ENCODE results near the gene ADAM10.

ADAM10 gene, protein sequence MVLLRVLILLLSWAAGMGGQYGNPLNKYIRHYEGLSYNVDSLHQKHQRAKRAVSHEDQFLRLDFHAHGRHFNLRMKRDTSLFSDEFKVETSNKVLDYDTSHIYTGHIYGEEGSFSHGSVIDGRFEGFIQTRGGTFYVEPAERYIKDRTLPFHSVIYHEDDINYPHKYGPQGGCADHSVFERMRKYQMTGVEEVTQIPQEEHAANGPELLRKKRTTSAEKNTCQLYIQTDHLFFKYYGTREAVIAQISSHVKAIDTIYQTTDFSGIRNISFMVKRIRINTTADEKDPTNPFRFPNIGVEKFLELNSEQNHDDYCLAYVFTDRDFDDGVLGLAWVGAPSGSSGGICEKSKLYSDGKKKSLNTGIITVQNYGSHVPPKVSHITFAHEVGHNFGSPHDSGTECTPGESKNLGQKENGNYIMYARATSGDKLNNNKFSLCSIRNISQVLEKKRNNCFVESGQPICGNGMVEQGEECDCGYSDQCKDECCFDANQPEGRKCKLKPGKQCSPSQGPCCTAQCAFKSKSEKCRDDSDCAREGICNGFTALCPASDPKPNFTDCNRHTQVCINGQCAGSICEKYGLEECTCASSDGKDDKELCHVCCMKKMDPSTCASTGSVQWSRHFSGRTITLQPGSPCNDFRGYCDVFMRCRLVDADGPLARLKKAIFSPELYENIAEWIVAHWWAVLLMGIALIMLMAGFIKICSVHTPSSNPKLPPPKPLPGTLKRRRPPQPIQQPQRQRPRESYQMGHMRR

DNA sequence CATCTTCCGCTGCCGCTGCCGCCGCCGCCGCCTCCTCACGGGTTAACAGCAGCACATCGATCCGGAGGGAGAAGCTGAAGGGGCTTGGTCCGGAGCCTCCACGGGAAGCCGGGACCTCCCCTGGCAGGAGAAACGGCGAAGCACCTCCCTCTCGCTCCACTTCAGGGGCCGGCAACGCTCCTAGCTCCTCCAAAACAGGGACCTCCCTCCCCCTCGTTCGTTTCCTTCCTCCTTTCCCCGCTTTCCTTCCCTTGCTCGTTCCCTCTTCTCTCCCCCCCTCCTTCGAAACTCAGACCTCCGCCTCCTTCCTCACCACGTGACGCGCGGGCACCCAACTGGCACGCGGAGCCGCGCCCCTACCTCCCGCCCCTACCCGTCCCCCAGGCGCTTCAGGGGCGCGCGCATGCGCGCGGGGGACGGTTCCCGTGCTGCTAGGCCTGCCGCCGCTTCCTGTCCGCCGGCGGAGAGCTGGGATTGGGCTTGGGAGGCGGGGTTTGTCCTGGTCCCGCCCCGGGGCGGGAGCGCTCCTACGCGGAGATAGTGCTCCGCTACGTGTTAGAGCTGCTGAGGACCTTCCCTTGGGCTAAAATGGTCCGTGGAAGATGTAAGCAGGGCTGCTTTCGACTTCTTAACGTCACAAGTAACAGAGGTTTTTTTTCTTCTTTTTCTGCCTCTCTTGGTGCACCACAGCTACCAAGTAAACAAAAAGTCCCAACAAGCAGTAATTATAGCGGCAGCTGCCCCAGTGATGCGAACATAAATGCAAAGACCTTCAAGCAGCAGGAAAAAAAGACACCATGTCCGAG, at the start of gene ADAM10:
Gene ADAM10 (minus strand): TSS at position 176 of the 806 bp plus-strand sequence. CDS start 173 bp downstream, at position 3.
- H3K36me3 ChIP-seq (ENCODE audit: control insufficient read depth in 2 of 2, insufficient read depth in 2 of 2, low read length in 2 of 2): no peaks in the 10 kb centered on the region
- no peaks in the 10 kb centered on the region for H3K27me3 ChIP-seq (ENCODE audit: control insufficient read depth in 1 of 2, insufficient read depth in 2 of 2, low read length in 2 of 2)
- H3K27ac ChIP-seq (ENCODE audit: low read length): peak within 1 kb of the TSS; percentile 91
- H3K9ac ChIP-seq (ENCODE audit: low read length in 2 of 2): peak within 1 kb of the TSS; percentile 71 to 87
- no peaks in the 10 kb centered on the region for H3K9me3 ChIP-seq (ENCODE audit: control insufficient read depth in 2 of 2, low read length in 2 of 2)
- H3K4me3 ChIP-seq (ENCODE audit: low read length in 2 of 2): peak within 1 kb of the TSS; percentile 89 to 91
- peaks cover 7% of the 10 kb centered on the region for H3K4me1 ChIP-seq (ENCODE audit: control insufficient read depth, insufficient read depth, low read length)

DNA sequence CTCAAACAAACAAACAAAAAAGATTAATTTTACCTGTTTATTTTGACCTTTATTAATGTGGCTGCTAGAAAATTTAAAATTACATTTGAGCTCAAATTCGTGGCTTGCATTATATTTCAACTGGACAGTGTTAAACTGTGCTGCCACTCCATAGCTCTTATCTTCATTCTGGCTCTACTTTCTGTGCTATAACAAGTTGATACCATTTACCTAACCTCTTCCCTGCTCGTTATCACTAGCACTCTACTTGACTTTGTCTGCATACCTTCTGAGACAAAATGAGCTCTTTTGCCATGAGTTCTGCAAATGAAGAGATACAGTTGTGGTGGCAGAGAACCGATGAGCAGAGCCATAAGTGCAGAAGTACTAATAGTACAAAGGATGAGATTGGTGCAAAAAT, 48.0 kb upstream of the ADAM10 start:
- H3K36me3 ChIP-seq (ENCODE audit: control insufficient read depth in 2 of 2, insufficient read depth in 2 of 2, low read length in 2 of 2): no peaks in the 10 kb centered on the region
- no peak overlapping the region for H3K9ac ChIP-seq (ENCODE audit: low read length in 2 of 2)
- H3K4me1 ChIP-seq (ENCODE audit: control insufficient read depth, insufficient read depth, low read length): no peaks in the 10 kb centered on the region
- H3K9me3 ChIP-seq (ENCODE audit: control insufficient read depth in 2 of 2, low read length in 2 of 2): no peaks in the 10 kb centered on the region
- H3K4me3 ChIP-seq (ENCODE audit: low read length in 2 of 2): no peak overlapping the region
- H3K27me3 ChIP-seq (ENCODE audit: control insufficient read depth in 1 of 2, insufficient read depth in 2 of 2, low read length in 2 of 2): no peaks in the 10 kb centered on the region
- H3K27ac ChIP-seq (ENCODE audit: low read length): no peak overlapping the region

DNA sequence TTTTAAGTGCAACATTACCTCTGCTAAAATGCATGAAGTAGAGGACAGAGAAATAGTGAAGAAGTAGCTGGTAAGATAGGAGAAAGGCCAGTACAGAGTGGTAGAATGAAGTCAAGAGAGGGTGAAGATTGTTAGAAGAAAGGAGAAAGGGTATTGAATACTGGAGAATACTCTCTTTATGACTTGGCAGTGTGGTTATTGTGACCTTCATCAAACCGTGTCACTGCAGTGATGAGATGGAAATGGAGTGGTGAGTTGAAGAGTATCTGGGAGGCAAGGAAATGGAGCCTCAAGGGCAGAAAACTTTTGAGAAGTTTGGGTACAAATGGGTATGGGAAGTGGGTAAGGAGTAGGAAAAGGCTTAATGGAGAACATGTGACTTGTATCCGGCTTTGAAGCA, 46.3 kb upstream of the ADAM10 start:
- Histone ChIP-seq H3K36me3 (ENCODE audit: control insufficient read depth in 2 of 2, insufficient read depth in 2 of 2, low read length in 2 of 2) (no peaks in the 10 kb centered on the region), H3K9ac (ENCODE audit: low read length in 2 of 2) (no peak overlapping the region), H3K9me3 (ENCODE audit: control insufficient read depth in 2 of 2, low read length in 2 of 2) (no peaks in the 10 kb centered on the region), H3K4me1 (ENCODE audit: control insufficient read depth, insufficient read depth, low read length) (no peaks in the 10 kb centered on the region), H3K27me3 (ENCODE audit: control insufficient read depth in 1 of 2, insufficient read depth in 2 of 2, low read length in 2 of 2) (no peaks in the 10 kb centered on the region), H3K4me3 (ENCODE audit: low read length in 2 of 2) (no peak overlapping the region), H3K27ac (ENCODE audit: low read length) (no peak overlapping the region)

- no peaks in the 10 kb centered on the region for H3K9me3 ChIP-seq (ENCODE audit: control insufficient read depth in 2 of 2, low read length in 2 of 2)
- H3K4me3 ChIP-seq (ENCODE audit: low read length in 2 of 2): no peak overlapping the region
- H3K9ac ChIP-seq (ENCODE audit: low read length in 2 of 2): no peak overlapping the region
- no peaks in the 10 kb centered on the region for H3K27me3 ChIP-seq (ENCODE audit: control insufficient read depth in 1 of 2, insufficient read depth in 2 of 2, low read length in 2 of 2)
- H3K27ac ChIP-seq (ENCODE audit: low read length): no peak overlapping the region
- no peaks in the 10 kb centered on the region for H3K4me1 ChIP-seq (ENCODE audit: control insufficient read depth, insufficient read depth, low read length)
- no peaks in the 10 kb centered on the region for H3K36me3 ChIP-seq (ENCODE audit: control insufficient read depth in 2 of 2, insufficient read depth in 2 of 2, low read length in 2 of 2)
Observed at GRCh38 chr15:58793862-58794261, 44.4 kb upstream of the ADAM10 start.

- H3K4me3 ChIP-seq (ENCODE audit: low read length in 2 of 2): no peak overlapping the region
- H3K27ac ChIP-seq (ENCODE audit: low read length): no peak overlapping the region
- H3K4me1 ChIP-seq (ENCODE audit: control insufficient read depth, insufficient read depth, low read length): no peaks in the 10 kb centered on the region
- H3K27me3 ChIP-seq (ENCODE audit: control insufficient read depth in 1 of 2, insufficient read depth in 2 of 2, low read length in 2 of 2): no peaks in the 10 kb centered on the region
- H3K9ac ChIP-seq (ENCODE audit: low read length in 2 of 2): no peak overlapping the region
- no peaks in the 10 kb centered on the region for H3K36me3 ChIP-seq (ENCODE audit: control insufficient read depth in 2 of 2, insufficient read depth in 2 of 2, low read length in 2 of 2)
- no peaks in the 10 kb centered on the region for H3K9me3 ChIP-seq (ENCODE audit: control insufficient read depth in 2 of 2, low read length in 2 of 2)
Observed at GRCh38 chr15:58788056-58788710, 38.7 kb upstream of the ADAM10 start.

GRCh38 chr15:58785355-58785754, 35.8 kb upstream of the ADAM10 start:
- no peak overlapping the region for H3K4me3 ChIP-seq (ENCODE audit: low read length in 2 of 2)
- no peak overlapping the region for H3K27ac ChIP-seq (ENCODE audit: low read length)

DNA sequence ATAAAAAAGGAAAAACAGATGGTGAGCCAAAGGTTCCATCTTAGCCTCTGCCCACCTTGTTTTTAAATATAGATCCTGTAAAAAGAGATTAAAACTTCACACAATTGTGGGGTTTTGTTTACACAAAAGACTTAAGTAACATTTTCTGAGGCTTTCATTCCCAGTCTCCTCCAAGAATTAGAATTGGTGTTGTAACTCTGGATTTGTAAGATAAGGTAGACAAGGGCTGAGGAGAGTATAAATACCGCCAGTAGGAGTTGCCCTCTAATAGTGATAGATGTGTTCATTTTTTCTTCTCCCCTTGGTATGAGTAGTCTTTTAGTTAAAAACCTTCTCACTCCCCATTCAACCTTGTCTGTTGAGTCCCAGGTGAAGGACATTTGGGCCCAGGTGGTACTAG, 30.0 kb upstream of the ADAM10 start:
- Histone ChIP-seq H3K4me3 (ENCODE audit: low read length in 2 of 2) (no peak overlapping the region), H3K27ac (ENCODE audit: low read length) (no peak overlapping the region), H3K27me3 (ENCODE audit: control insufficient read depth in 1 of 2, insufficient read depth in 2 of 2, low read length in 2 of 2) (no peaks in the 10 kb centered on the region), H3K9ac (ENCODE audit: low read length in 2 of 2) (no peak overlapping the region), H3K4me1 (ENCODE audit: control insufficient read depth, insufficient read depth, low read length) (no peaks in the 10 kb centered on the region), H3K36me3 (ENCODE audit: control insufficient read depth in 2 of 2, insufficient read depth in 2 of 2, low read length in 2 of 2) (no peaks in the 10 kb centered on the region), H3K9me3 (ENCODE audit: control insufficient read depth in 2 of 2, low read length in 2 of 2) (no peaks in the 10 kb centered on the region)

More at GRCh38 chr15:58785355-58785754, 35.8 kb upstream of the ADAM10 start:
- no peak overlapping the region for H3K9ac ChIP-seq (ENCODE audit: low read length in 2 of 2)
- H3K36me3 ChIP-seq (ENCODE audit: control insufficient read depth in 2 of 2, insufficient read depth in 2 of 2, low read length in 2 of 2): no peaks in the 10 kb centered on the region
- no peaks in the 10 kb centered on the region for H3K27me3 ChIP-seq (ENCODE audit: control insufficient read depth in 1 of 2, insufficient read depth in 2 of 2, low read length in 2 of 2)
- H3K9me3 ChIP-seq (ENCODE audit: control insufficient read depth in 2 of 2, low read length in 2 of 2): no peaks in the 10 kb centered on the region
- no peaks in the 10 kb centered on the region for H3K4me1 ChIP-seq (ENCODE audit: control insufficient read depth, insufficient read depth, low read length)

DNA sequence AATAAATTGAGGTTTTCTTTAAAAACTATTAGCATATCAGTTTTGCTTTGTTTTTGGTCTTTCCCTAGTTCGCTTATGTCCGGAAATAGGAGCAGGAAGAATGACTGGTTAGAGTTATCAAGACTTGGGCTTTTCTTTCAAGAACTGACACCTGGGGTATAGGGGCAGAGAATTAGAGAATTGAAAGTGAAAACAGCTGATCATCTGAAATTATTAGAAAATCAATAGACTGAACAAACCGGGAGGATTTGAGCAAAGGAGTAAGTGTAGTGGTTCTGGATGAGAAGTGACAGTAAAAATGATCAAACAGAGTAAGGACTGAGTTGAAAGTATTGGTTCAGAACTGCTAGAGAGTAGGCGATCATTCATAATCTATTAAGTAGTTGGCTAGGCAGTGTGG, 27.6 kb upstream of the ADAM10 start:
- H3K4me3 ChIP-seq (ENCODE audit: low read length in 2 of 2): no peak overlapping the region
- H3K9me3 ChIP-seq (ENCODE audit: control insufficient read depth in 2 of 2, low read length in 2 of 2): no peaks in the 10 kb centered on the region
- no peaks in the 10 kb centered on the region for H3K4me1 ChIP-seq (ENCODE audit: control insufficient read depth, insufficient read depth, low read length)
- H3K36me3 ChIP-seq (ENCODE audit: control insufficient read depth in 2 of 2, insufficient read depth in 2 of 2, low read length in 2 of 2): no peaks in the 10 kb centered on the region
- H3K27me3 ChIP-seq (ENCODE audit: control insufficient read depth in 1 of 2, insufficient read depth in 2 of 2, low read length in 2 of 2): no peaks in the 10 kb centered on the region
- no peak overlapping the region for H3K9ac ChIP-seq (ENCODE audit: low read length in 2 of 2)
- H3K27ac ChIP-seq (ENCODE audit: low read length): no peak overlapping the region

DNA sequence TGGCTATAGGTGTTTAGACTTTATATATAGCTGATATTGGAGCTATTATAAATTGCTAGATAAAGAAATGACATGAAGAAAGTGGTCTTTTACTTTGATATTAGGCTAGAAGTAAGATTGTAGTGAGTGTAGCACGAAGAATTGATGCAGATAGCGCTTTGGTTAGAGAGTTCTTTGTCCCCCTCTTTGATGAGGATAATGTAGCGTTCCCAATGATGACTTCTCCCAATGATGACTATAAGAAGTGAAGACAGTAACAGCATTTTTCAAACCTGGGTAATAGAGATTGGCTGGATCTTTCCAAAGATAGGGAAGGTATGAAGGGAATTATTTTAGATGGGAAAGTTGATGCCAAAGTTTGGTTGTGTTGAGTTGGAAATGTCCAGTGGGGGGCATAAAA, 25.9 kb upstream of the ADAM10 start:
- H3K4me1 ChIP-seq (ENCODE audit: control insufficient read depth, insufficient read depth, low read length): peaks cover under 1% of the 10 kb centered on the region

GRCh38 chr15:58773024-58773423, 23.5 kb upstream of the ADAM10 start:
- no peaks in the 10 kb centered on the region for H3K9me3 ChIP-seq (ENCODE audit: control insufficient read depth in 2 of 2, low read length in 2 of 2)
- H3K27me3 ChIP-seq (ENCODE audit: control insufficient read depth in 1 of 2, insufficient read depth in 2 of 2, low read length in 2 of 2): no peaks in the 10 kb centered on the region
- H3K36me3 ChIP-seq (ENCODE audit: control insufficient read depth in 2 of 2, insufficient read depth in 2 of 2, low read length in 2 of 2): no peaks in the 10 kb centered on the region
- no peak overlapping the region for H3K27ac ChIP-seq (ENCODE audit: low read length)
- peak overlapping the region; percentile 81 to 94 for H3K4me3 ChIP-seq (ENCODE audit: low read length in 2 of 2)
- H3K9ac ChIP-seq (ENCODE audit: low read length in 2 of 2): no peak overlapping the region
- peaks cover 6% of the 10 kb centered on the region for H3K4me1 ChIP-seq (ENCODE audit: control insufficient read depth, insufficient read depth, low read length)

More for the DNA sequence above, 25.9 kb upstream of the ADAM10 start:
- Histone ChIP-seq H3K27me3 (ENCODE audit: control insufficient read depth in 1 of 2, insufficient read depth in 2 of 2, low read length in 2 of 2) (no peaks in the 10 kb centered on the region), H3K4me3 (ENCODE audit: low read length in 2 of 2) (no peak overlapping the region), H3K9ac (ENCODE audit: low read length in 2 of 2) (no peak overlapping the region), H3K9me3 (ENCODE audit: control insufficient read depth in 2 of 2, low read length in 2 of 2) (no peaks in the 10 kb centered on the region), H3K36me3 (ENCODE audit: control insufficient read depth in 2 of 2, insufficient read depth in 2 of 2, low read length in 2 of 2) (no peaks in the 10 kb centered on the region), H3K27ac (ENCODE audit: low read length) (no peak overlapping the region)
